Measurements from ENCODE around the gene HNRNPLL.

DNA sequence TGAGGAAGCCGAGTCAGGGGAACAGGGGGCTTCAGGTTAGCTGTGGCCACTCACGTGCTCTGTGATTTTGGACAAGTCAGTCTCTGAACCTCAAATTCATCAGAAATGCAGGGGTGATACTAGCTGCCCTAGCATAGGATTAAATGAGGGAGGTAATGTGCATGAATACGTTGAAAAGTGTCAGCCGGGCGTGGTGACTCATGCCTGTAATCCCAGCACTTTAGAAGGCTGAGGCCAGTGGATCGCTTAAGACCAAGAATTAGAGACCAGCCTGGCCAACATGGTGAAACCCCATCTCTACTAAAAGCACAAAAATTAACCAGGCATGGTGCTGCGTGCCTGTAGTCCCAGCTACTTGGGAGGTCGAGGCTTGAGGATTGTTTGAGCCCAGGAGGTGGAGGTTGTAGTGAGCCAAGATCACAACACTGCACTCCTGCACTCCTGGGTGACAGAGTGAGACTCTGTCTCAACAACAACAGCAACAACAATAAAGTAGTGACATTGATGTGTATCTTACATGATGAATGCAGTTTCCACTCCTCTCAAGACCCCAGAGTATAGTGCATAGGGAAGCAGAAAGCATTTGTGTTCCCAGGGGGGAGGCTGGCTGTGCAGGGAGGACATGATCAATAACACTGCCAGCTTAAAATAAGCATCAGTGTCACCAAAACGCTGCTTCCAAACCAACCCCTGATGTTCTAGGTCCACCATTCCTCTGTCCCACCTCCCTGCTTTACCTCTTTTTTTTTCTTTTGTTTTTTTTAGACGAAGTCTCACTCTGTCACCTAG is 68.8 kb downstream of the HNRNPLL start:
- no peak for TF ChIP-seq RAD21 (IDR thresholded peaks at IDR 0.05)
- TF ChIP-seq, protein P1, sequence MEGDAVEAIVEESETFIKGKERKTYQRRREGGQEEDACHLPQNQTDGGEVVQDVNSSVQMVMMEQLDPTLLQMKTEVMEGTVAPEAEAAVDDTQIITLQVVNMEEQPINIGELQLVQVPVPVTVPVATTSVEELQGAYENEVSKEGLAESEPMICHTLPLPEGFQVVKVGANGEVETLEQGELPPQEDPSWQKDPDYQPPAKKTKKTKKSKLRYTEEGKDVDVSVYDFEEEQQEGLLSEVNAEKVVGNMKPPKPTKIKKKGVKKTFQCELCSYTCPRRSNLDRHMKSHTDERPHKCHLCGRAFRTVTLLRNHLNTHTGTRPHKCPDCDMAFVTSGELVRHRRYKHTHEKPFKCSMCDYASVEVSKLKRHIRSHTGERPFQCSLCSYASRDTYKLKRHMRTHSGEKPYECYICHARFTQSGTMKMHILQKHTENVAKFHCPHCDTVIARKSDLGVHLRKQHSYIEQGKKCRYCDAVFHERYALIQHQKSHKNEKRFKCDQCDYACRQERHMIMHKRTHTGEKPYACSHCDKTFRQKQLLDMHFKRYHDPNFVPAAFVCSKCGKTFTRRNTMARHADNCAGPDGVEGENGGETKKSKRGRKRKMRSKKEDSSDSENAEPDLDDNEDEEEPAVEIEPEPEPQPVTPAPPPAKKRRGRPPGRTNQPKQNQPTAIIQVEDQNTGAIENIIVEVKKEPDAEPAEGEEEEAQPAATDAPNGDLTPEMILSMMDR (IDR thresholded peaks at IDR 0.05; ENCODE audit: low read depth, low read length, missing input control), result no peak
- TF ChIP-seq, protein P2, sequence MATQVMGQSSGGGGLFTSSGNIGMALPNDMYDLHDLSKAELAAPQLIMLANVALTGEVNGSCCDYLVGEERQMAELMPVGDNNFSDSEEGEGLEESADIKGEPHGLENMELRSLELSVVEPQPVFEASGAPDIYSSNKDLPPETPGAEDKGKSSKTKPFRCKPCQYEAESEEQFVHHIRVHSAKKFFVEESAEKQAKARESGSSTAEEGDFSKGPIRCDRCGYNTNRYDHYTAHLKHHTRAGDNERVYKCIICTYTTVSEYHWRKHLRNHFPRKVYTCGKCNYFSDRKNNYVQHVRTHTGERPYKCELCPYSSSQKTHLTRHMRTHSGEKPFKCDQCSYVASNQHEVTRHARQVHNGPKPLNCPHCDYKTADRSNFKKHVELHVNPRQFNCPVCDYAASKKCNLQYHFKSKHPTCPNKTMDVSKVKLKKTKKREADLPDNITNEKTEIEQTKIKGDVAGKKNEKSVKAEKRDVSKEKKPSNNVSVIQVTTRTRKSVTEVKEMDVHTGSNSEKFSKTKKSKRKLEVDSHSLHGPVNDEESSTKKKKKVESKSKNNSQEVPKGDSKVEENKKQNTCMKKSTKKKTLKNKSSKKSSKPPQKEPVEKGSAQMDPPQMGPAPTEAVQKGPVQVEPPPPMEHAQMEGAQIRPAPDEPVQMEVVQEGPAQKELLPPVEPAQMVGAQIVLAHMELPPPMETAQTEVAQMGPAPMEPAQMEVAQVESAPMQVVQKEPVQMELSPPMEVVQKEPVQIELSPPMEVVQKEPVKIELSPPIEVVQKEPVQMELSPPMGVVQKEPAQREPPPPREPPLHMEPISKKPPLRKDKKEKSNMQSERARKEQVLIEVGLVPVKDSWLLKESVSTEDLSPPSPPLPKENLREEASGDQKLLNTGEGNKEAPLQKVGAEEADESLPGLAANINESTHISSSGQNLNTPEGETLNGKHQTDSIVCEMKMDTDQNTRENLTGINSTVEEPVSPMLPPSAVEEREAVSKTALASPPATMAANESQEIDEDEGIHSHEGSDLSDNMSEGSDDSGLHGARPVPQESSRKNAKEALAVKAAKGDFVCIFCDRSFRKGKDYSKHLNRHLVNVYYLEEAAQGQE (IDR thresholded peaks at IDR 0.05), result no peak
- no peak for TF ChIP-seq FOXA2 (IDR thresholded peaks at IDR 0.05)
- no peak for TF ChIP-seq ZBTB33 (IDR thresholded peaks at IDR 0.05)

Data from liver (tissue), 3 donors.